ENCODE measurements around the gene SYPL1. TPM values are rescaled to one million over a fixed set of nuclear protein-coding genes. Genes with fewer than 3 reads are reported as not detected.
"Not testable (repeated sequence)": the region's sequence is repeated elsewhere in the genome, so short reads cannot be mapped to it uniquely, and the experiment has no call there.

Gene SYPL1
- total RNA-seq, 1 experiment from 2014 or later = 78.0 TPM

DNA sequence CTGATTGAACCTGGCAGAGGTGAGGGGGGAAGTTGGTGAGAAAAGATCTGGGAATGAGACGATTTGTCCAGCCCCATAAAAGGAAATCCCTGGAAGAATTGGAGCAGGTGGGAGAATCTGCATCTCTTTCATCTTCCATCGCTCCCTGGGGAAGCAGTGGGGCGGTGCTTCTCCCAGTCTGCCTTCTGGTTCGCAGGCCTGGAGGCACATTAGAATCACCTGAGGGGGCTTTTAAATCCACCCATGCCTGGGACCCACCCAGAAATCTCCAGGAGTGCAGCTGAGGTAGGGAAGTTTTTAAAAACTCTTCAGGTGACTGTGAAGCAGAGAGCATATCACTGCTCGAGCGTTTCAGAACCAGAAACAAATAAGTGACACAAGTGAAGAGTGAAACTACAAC, 26.7 kb upstream of the SYPL1 start:
- H2AFZ ChIP-seq (ENCODE audit: low read depth, low read length, poor library complexity, severe bottlenecking) = no peak overlapping the region
- H3K27me3 ChIP-seq (ENCODE audit: insufficient read depth, low read length) = peaks cover 4% of the 10 kb centered on the region; the same call in 1 of the 2 replicates
- no peak for ATAC-seq
- no peak overlapping the region for H3K27ac ChIP-seq (ENCODE audit: low read depth, low read length)
- no peak overlapping the region for H3K4me3 ChIP-seq (replicated peaks in 1 of 2; ENCODE audit: low read depth in 1 of 2, low read length in 2 of 2)
- no peaks in the 10 kb centered on the region for H3K9me3 ChIP-seq (ENCODE audit: control insufficient read depth in 1 of 2, insufficient read depth in 1 of 2, low read depth in 1 of 2, low read length in 2 of 2)
- TF ChIP-seq ELF1 (IDR thresholded peaks at IDR 0.05; ENCODE audit: borderline replicate concordance, low read depth) = no peak
- no peak for TF ChIP-seq SP1 (IDR thresholded peaks at IDR 0.05; ENCODE audit: low read depth)
- no peak for TF ChIP-seq ZFX (IDR thresholded peaks at IDR 0.05)
- no peak for TF ChIP-seq ZBTB33 (IDR thresholded peaks at IDR 0.05; ENCODE audit: extremely low read depth, insufficient replicate concordance, low read length)
- TF ChIP-seq YY1 (IDR thresholded peaks at IDR 0.05; ENCODE audit: extremely low read depth, insufficient replicate concordance, low read depth, low read length) = no peak
- no peak for TF ChIP-seq FOSL1 (IDR thresholded peaks at IDR 0.05; ENCODE audit: low read depth)
- TF ChIP-seq, protein P1, sequence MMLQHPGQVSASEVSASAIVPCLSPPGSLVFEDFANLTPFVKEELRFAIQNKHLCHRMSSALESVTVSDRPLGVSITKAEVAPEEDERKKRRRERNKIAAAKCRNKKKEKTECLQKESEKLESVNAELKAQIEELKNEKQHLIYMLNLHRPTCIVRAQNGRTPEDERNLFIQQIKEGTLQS (IDR thresholded peaks at IDR 0.05) = no peak
- no peak for TF ChIP-seq CBX3 (IDR thresholded peaks at IDR 0.05; ENCODE audit: low read depth)
- no peak for TF ChIP-seq ZNF274 (IDR thresholded peaks at IDR 0.05; ENCODE audit: low read depth, low read length)
- no peak for TF ChIP-seq CEBPB (IDR thresholded peaks at IDR 0.05; ENCODE audit: low read depth)
- BruUV-seq (replicated peaks) = no TSS peak
- ChIA-PET POLR2A (no interaction called here), CTCF (interaction anchor here (1.0 kb wide), 1 partner anchor 15 kb away, joined by 3 read pairs; no protein-coding TSS in a partner anchor), RAD21 (ENCODE audit: low non-redundant PET in 1 of 2, low total read pairs in 2 of 2, uncharacterized antibody in 2 of 2, unreplicated experiment in 2 of 2) (no interaction called here)
- H3K9me2 ChIP-seq (ENCODE audit: insufficient read depth) = no peaks in the 10 kb centered on the region
- no peaks in the 10 kb centered on the region for H3K79me2 ChIP-seq (ENCODE audit: insufficient read depth, low read length)
- no peaks in the 10 kb centered on the region for H3K4me1 ChIP-seq (ENCODE audit: control insufficient read depth in 1 of 2, insufficient read depth in 2 of 2, low read length in 2 of 2)
- no peaks in the 10 kb centered on the region for H3K36me3 ChIP-seq (ENCODE audit: control insufficient read depth in 1 of 2, insufficient read depth in 2 of 2, low read length in 2 of 2)
- no peaks in the 10 kb centered on the region for H4K20me1 ChIP-seq (ENCODE audit: insufficient read depth)
- H3K9ac ChIP-seq (ENCODE audit: low read length) = no peak overlapping the region
- no peak for DNase-seq (ENCODE audit: low read depth, low spot score)
- intact Hi-C loops (cut with micrococcal nuclease) = no loop called here
- no peak overlapping the region for H3K4me2 ChIP-seq (ENCODE audit: low read length)

DNA sequence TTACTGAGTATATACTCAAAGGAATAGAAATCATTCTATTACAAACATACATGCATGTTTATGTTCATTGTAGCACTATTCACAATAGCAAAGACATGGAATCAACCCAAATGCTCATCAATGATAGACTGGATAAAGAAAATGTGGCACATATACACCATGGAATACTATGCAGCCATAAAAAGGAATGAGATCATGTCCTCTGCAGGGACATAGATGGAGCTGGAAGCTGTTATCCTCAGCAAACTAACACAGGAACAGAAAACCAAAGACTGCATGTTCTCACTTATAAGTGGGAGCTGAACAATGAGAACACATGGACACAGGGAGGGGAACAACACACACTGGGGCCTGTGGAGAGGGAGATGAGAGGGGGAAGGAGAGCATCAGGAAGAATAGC, 26.1 kb upstream of the SYPL1 start:
- H3K27ac ChIP-seq (ENCODE audit: low read depth, low read length); H3K4me2 ChIP-seq (ENCODE audit: low read length); H3K9ac ChIP-seq (ENCODE audit: low read length); H3K4me1 ChIP-seq (ENCODE audit: control insufficient read depth in 1 of 2, insufficient read depth in 2 of 2, low read length in 2 of 2); ATAC-seq; intact Hi-C loops (cut with micrococcal nuclease); CTCF ChIA-PET; H3K27me3 ChIP-seq (ENCODE audit: insufficient read depth, low read length); BruUV-seq (replicated peaks); H3K36me3 ChIP-seq (ENCODE audit: control insufficient read depth in 1 of 2, insufficient read depth in 2 of 2, low read length in 2 of 2); POLR2A ChIA-PET; H4K20me1 ChIP-seq (ENCODE audit: insufficient read depth); RAD21 ChIA-PET (ENCODE audit: low non-redundant PET in 1 of 2, low total read pairs in 2 of 2, uncharacterized antibody in 2 of 2, unreplicated experiment in 2 of 2); DNase-seq (ENCODE audit: low read depth, low spot score); H2AFZ ChIP-seq (ENCODE audit: low read depth, low read length, poor library complexity, severe bottlenecking); H3K9me3 ChIP-seq (ENCODE audit: control insufficient read depth in 1 of 2, insufficient read depth in 1 of 2, low read depth in 1 of 2, low read length in 2 of 2); H3K9me2 ChIP-seq (ENCODE audit: insufficient read depth); H3K79me2 ChIP-seq (ENCODE audit: insufficient read depth, low read length); H3K4me3 ChIP-seq (replicated peaks in 1 of 2; ENCODE audit: low read depth in 1 of 2, low read length in 2 of 2): not testable (repeated sequence)

Data from HCT116 (cell line).